GM18951 (cell line): ENCODE data around the gene FAM25G.
"Not testable (repeated sequence)": the region's sequence is repeated elsewhere in the genome, so short reads cannot be mapped to it uniquely, and the experiment has no call there.

Experiments
- in situ Hi-C: fragments of 300-500 bp; cut with MboI; formaldehyde crosslinking; loops from one replicate; pipeline ENCODE4 v1.12.0; 2022; ENCODE audit warnings: low sequenced_read_pairs, mixed read lengths, inconsistent platforms; ENCODE audit not compliant: unreplicated experiment

The FAM25G gene

DNA sequence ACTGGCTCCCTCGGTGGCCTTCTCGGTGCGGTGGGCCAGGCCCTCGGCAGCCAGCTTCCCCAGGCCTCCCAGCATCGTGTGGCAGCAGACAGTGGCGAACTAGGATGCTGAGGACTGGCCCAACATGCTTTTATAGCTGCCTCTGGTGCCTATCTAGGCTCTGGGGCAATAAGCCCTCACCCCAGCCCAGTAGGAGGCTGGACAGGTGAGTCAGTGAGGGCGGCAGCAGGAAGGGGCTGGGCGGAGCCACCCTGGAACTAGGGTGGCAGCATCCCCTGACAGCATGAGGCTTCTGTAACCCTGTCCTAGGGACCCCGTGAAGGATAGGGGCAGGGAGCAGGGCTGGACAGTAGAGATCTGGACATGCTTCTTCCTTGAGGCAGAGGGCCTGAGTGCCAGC is at the start of gene FAM25G:
FAM25G (minus strand) TSS at position 101 of the 400 bp plus-strand sequence; CDS start at position 75, 26 bp downstream.
- in situ Hi-C loops, result not testable (repeated sequence)

DNA sequence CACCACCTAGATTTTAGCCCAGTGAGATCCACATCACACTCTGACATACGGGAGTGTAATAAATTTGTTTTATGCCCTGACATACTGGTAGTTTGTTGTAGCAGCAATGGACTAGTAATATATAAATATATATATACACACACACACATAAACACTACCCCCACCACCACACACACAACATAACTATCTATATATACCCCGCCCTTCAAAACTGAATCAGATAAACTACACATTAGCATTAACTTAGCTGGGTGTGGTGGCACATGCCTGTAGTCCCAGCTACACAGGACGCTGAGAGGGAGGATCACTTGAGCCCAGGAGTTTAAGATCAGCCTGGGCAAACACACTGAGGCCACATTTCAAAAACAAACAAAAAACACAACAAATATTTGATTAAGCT is 44.9 kb upstream of the FAM25G start:
- in situ Hi-C loops, result not testable (repeated sequence)

DNA sequence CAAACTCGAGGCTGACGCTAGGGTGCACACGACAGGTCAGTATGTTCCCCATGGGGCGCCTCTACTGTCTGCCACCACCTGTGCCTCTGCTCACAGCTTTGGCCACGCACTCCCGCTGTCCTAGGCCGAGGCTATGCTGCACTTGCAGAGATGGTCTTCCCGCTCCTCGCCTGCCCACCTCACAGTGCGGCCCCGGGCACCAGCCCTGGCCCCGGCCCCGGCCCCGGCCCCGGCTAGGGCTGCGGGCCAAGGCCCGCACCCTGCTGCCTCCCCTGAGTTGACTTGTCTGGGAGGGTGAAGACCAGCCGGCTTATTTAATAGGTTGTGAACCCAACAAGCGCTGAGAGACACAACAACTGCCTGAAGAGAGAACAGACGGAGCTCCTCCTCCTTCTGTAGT is 32.0 kb upstream of the FAM25G start, which contains the start of gene AGAP9:
AGAP9 (minus strand) TSS at position 164 of the 400 bp plus-strand sequence; CDS start at position 52, 112 bp downstream.
- in situ Hi-C loops, result not testable (repeated sequence)

DNA sequence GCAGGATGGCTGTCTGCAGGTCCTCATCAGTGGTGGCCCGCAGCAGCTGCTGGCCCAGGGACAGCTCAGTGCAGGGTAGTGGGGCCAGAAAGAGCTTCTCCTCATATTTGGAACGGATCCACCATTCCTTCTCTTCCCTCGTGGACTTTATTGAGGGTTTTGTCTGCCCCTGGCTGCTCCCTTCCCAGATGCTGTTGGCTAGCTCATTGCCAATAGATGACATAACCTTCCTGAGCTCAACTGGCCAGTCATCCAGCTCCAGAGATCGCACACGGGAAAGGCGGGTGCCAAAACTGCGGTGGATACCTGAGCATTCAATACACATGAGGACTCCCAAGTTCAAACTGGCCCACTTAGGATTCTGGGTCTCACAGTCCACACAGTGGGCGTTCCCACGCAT is 10.8 kb upstream of the FAM25G start:
- in situ Hi-C loops, result not testable (repeated sequence)

DNA sequence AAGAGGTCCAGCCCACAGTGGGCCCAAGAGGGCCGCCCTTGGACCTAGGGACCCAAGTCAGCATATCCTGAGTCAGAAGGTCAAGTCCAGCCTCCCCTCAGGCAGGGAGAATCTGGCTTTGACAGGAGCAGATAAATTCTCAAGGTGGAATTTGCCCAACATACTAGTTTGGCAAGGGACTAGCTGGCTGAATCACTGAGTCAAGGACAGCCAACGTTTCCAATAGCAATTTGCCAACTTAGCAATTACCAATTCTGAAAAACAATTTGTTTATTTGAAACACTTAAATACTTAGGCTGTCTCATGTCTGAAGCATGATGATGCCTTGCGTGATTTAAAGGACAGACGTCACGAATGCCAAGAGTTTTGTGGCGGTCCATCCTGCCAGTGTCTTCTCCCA is 2.7 kb upstream of the FAM25G start:
- in situ Hi-C loops, result not testable (repeated sequence)

DNA sequence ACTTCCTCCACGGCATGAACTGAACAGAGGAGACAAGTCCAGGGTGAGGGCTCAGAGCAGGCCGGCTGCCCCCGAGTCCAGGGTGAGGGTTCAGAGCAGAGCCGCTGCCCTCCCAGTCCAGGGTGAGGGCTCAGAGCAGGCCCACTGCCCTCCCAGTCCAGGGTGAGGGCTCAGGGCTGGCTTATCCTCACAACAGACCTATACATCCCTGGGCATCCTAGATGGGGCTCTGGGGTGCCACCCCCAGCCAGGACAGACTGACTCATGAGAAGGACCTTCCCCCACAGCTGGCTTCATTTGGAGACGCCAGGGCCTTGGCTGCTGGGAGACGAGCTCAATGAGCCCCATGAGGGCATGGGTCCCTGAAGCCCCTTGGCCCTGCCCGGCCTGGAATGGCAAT is 1.9 kb downstream of the FAM25G start:
- in situ Hi-C loops, result not testable (repeated sequence)

DNA sequence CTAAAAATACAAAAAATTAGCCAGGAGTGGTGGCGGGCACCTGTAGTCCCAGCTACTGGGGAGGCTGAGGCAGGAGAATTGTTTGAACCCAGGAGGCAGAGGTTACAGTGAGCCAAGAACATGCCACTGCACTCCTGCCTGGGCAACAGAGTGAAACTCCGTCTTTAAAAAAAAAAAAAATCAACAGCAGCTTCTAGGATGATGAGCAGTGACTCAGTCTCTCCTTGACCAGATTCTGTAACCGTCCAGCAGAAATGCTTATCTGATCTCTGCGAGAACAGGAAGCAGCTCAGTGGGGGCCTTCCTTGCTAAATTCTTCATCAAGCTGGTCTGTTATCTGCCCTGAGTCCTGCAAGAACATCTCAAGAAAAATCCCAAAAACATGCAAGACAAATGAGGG is 5.6 kb downstream of the FAM25G start:
- in situ Hi-C loops, result not testable (repeated sequence)

DNA sequence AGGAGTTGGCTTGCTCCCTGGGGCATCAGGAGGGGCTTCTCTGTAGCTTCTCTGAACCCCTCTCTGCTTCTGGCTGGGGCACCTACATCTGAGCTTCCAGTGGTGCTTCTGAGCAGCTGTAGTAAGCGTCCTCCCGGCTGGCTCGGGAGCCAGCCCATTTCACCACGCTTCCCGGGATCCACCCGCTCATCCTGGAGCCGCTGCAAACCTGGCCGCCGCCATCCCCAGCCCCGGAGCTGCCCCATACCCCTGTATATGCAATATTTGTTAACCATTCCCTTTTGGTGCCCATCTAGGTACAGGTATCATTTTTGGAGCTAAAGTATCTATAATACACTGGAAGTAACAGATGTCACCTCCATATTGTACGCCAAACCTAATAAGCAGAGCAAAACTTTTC is 6.7 kb downstream of the FAM25G start:
- in situ Hi-C loops, result not testable (repeated sequence)

DNA sequence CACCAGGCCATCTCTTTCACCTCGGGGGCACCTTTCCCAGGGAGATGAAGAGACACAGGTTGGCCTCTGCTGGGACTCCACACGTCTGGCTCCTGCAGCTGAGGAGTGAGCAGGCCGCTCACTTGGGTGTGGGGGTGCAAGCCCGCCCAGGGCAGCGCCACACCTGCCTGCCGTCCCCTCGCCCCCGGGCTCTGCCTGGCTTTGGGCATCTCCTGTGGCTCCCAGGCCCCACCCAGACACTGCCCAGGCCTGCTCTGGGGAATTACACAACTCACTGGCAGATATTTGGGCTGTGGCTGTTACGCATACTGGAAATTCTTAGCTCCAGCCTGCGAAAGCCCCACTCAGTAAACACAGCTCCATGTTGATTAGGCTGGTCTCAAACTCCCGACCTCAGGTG is 7.6 kb downstream of the FAM25G start, which contains the start of gene ANXA8:
ANXA8 (minus strand) TSS at position 193 of the 400 bp plus-strand sequence; CDS start at position 11, 182 bp downstream.
- in situ Hi-C loops, result not testable (repeated sequence)

DNA sequence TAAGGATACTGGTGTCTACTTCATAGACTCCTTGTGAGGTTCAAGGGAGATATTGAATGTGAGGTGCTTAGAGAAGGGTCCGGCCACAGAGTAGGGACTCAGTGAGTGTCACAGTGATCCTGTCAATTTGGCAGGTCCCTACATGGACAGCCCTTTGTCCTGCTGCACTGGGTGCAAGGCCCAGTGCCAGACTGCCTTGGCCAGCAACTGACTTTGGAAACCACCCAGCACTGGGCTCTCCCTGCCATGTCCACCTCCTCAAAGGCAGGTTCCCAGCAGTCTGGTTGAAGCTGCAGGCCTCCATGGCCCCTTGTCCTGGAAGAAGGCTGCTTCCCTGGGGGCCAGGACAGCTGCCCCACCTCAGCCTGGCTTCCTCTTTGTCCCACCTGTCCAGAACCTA is 9.1 kb downstream of the FAM25G start:
- in situ Hi-C loops, result not testable (repeated sequence)

DNA sequence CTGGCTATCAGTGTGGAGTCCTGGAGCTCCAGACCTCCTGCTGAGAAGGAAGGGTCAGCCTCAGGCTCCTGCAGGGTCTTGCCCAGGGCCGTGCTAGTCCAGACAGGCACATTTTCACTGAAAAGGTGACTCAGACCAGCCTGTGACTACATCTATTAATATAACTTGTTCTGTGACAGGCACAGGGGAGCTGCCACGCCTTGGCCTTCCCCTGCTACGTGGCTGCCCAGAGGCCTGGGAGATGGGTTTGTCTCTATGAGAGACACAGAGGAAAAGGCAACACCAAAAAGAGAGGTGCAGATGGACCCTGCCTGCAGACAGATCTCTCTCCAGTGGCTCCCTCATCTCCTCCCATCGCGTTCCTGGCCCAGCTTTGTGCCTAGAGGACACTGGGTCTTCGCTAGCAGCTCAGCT is 9.7 kb downstream of the FAM25G start:
- in situ Hi-C loops, result not testable (repeated sequence)

DNA sequence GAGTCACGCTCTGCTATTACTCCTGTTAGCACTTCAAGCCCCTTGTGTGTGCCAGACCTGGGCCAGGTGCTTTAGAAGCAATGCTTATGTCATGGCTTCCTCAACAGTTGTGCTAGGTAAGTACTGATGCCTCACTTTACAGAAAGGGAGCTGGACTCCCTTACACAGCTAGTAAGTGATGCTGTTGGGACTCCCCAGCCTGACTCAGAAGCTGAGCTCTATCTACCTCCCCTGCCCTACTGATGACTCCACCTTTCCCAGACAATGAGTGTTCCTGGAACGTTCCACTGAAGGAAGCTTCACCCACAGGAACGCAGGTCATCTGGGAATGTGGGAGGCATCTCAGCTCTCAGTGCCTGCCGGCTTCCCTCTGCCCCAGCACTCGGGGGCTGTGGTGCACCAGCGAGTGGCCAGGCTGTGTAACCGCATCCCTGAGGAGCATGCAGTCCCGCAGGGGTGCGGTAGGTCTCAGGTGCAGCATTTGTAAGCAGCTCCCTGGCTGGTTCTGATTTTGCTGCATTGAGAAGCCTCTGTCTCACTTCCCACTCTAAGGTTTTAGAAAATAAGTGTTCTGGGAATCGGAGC is 10.2 kb downstream of the FAM25G start:
- in situ Hi-C loops, result not testable (repeated sequence)

DNA sequence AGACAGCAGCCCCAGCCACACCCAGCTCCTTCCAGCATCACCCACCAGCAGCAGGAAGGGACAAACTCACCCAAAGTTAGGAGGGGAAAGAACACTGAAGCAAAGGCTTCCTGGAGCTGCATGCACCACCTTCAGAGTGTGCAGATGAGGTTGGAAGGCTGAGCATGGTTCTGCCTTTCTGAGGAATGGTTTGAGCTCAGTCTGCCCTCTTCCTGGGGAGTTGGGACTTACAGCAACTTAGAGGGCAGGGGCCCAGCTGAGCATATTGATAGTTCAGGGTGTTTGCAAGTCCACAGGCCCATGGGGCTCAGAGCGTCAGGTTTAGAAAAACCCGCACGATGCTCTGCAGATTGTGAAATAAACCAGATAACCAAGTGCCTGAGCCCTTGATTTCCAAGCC is 11.4 kb downstream of the FAM25G start:
- in situ Hi-C loops, result not testable (repeated sequence)

DNA sequence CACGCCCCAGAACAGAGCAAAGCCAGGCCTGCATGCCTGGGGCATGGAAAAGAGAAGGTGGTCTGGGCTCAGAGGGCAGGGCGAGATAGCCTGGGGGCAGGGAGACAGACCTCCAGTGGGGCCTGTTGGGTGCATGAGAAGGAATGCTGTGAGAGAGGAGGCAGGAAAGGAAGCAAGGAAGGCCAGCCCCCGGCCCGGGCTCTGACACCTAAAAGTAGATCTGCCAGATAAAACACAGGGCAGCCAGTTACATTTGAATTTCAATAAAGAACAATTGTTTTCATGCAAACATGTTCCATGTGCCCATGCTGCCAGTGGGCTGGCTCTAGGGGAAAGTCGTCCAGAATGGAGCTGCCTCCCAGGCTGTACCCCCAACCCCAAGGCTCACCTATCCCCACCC is 13.4 kb downstream of the FAM25G start:
- in situ Hi-C loops, result not testable (repeated sequence)

DNA sequence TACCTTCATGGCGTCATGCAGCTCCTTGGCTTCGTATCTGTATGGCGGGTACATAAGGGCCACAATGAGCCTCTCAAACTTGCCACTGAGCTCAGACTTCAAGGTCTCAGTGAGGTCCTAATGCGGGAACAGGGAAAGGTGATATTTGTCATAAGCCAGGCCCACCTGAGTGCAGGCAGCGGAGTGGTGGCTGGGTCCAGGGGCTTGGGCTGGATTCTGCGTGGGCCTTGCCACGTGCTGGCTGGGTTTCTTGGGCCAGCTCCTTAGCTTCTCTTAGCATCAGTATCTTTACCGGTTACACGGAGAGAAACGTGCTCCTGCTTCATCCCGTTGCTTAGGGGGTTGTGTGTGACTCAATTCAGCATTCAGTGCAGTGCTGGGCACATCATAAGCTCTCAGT is 14.4 kb downstream of the FAM25G start:
- in situ Hi-C loops, result not testable (repeated sequence)

DNA sequence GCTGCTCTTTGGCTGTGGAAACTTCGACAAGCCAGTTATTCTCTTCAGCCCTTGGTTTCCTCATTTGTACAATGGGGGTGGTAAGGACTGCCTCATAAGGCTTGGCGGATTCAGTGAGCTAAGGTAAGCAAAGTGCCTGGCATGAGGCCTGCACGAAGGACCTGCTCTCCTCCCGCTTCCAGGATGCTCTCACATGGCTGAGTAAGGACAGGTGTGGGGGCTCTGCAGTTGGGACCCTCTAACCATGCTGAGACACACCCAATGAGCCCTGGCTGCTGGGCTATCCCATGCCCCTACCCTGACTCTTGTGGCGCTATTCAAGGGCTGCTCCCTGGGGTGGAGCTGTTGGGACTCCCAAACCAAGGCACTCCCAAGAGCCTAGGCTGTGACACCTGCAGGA is 16.4 kb downstream of the FAM25G start:
- in situ Hi-C loops, result not testable (repeated sequence)

DNA sequence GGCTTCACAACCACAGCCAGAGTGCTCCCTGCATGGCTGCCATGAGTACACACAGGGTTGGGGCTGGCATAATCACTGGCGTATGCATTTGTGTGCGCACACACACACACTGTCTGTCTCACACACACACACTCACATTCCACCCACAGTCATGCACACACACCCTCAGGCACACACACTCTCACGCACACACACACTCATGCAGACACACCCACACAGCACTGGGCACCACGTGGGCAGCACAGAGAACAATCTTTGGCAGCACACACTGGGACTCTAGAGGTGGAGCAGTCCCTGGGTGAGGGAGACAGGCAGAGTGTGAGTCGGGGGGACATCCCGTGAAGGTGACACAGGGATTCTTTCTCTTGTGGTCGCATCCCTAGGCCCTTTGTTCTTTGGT is 18.0 kb downstream of the FAM25G start:
- in situ Hi-C loops, result not testable (repeated sequence)

DNA sequence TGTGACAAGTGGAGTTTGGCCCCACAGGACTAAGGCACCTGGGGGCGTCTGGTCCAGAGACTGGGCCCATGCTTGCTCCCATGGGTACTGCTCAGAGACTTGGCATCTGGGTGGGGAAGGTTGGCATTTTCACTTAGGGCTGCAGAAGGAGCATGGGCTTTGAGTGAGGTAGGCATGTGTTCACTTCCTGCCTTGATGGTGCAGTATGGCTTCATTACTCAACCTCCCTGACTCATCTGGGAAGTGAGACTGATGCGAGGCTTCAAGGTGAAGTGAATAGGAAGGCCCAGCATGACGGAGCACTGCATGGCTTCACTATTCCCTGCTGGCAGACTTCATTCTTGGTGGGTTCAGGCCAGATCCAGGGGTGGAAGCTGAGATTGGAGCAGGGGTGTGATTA is 18.9 kb downstream of the FAM25G start:
- in situ Hi-C loops, result not testable (repeated sequence)

DNA sequence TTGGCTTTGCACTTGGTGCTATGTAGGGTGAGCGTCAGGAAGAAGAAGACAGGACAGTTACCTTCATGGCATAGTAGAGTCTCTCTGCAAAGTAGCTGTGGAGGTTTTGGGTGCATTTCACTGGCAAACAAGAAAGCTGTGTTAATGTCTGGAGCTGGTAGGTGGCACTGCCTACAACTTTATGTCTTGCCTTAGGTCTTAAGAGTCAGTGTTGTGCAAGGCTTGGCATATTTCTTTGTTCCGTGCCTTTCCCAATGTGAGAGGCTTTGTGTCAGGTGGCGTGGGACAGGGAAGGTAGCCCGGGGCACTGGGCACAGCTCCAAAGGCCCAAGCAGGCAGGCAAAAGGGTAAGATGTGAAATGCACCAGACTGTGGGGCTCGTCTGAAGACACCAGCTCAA is 19.4 kb downstream of the FAM25G start:
- in situ Hi-C loops, result not testable (repeated sequence)

DNA sequence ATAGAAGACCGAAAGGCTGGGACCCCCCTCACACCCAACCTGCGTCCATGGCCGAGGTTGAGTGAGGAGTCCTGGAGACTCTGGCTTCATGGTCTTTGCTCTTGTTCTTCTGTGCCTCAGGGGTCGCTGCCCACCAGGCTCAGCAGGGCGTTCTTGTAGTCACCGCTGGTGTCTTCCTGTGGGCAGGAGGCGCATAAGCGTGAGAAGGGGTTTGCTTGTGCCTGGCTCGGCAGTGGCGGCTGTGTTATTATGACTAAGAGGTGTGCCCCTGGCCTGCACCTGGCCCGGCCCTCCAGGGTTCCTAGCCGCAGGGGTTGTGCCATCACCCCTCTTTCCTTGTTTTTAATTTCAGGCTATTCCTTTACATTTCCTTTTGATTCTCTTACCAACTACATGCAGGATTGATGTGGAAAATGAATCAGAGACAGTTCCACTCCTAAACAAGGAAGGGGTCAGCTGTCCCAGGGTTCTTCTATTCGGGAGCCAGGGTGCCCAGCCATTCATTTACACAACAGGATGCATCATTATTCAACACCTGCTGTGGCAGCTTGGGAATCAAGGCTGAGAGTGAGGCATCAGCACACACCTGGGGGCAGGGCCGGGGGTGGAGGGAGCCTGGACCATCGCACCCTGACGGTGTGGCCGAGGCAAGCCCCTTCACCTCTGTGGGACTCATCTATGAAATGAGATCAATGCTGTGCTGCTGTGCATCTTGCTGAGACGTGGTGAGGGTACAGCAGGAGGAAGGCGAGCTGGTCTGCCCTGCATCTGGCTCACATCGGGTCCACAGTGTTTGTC is 22.6 kb downstream of the FAM25G start:
- in situ Hi-C loops, result loop anchor here (10.0 kb wide), 1 partner anchor 1074 kb away; no protein-coding TSS in a partner anchor

DNA sequence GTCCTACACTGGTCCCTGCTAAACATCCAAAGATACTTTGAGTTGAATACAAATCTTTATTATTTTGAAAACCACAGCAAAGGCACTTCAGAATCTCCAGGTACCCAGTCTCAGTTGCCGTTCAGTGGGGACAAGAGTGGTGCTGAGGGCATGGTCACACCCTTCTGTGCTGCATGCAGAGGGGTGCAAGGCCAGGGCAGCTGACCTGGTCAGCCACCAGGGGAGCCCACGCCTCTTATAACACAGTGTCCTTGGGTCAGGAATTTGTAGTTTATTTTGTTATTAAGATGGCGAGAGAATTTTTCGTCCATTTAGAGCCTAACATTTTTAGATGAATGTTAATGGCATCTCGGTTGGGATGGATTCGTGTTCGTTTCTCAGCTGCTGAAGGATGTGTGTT is 23.5 kb downstream of the FAM25G start:
- in situ Hi-C loops, result loop anchor here (10.0 kb wide), 1 partner anchor 1073 kb away; no protein-coding TSS in a partner anchor
